Vagina (tissue), 2 donors: ENCODE results near the gene GRHL3.

Experiments
- CTCF ChIP-seq, 3 experiments: fragments of 450-650 bp in 2 of 3; fragments of 200-600 bp in 1 of 3; sonication (generic) in 1 of 3; IDR thresholded peaks; one replicate each; pipeline ENCODE4 v1.5.1; 2017 to 2019; ENCODE audit warnings: antibody characterized with exemption in 3 of 3, mild to moderate bottlenecking in 2 of 3, moderate library complexity in 2 of 3
- POLR2A ChIP-seq, 2 donors: fragments of 450-650 bp; IDR thresholded peaks; one replicate each; pipeline ENCODE4 v1.6.1; 2017; ENCODE audit warnings: antibody characterized with exemption in 2 of 2, mild to moderate bottlenecking in 2 of 2, moderate library complexity in 2 of 2
- POLR2AphosphoS5 ChIP-seq, 2 donors: sonication (generic); formaldehyde crosslinking; IDR thresholded peaks; one replicate each; pipeline ENCODE4 v1.9.0; 2017; ENCODE audit warnings: antibody characterized with exemption in 2 of 2, mild to moderate bottlenecking in 2 of 2, low read depth in 1 of 2; ENCODE audit not compliant: insufficient read depth in 1 of 2

GRCh38 chr1:24327891-24328290 is 8.7 kb downstream of the GRHL3 start:
- TF ChIP-seq CTCF (IDR thresholded peaks at IDR 0.05), result no peak
- TF ChIP-seq POLR2A (IDR thresholded peaks at IDR 0.05), result no peak
- TF ChIP-seq POLR2AphosphoS5 (IDR thresholded peaks at IDR 0.05; ENCODE audit: insufficient read depth in 1 of 2, low read depth in 1 of 2), result no peak
